Endothelial cell of umbilical vein (primary cell): ENCODE data around the gene BACH2. TPM values are rescaled to one million over a fixed set of nuclear protein-coding genes. Genes with fewer than 3 reads are reported as not detected.

ENCODE experiments used
- BruUV-seq: library from RNA; stranded (reverse); fragments of 400-500 nt; replicated peaks from 2 replicates; lab custom pipeline; 2021; lab: Mats Ljungman, UMichigan
- CTCF ChIA-PET: fragments of 300-600, 350-600 bp; sonication (Branson Sonifier 250); formaldehyde crosslinking; loops from one replicate; lab custom pipeline; 2021; ENCODE audit warnings: antibody characterized with exemption, inconsistent platforms; lab: Charles Lee
- POLR2A ChIA-PET: fragments of 300-600, 350-600 bp; sonication (Branson Sonifier 250); formaldehyde crosslinking; loops from one replicate; lab custom pipeline; 2021; ENCODE audit warnings: antibody characterized with exemption, inconsistent platforms; lab: Charles Lee
- DNase-seq: peaks from one replicate; pipeline ENCODE4 v3.0.0-alpha.2; 2011; ENCODE audit warnings: low read depth, low spot score
- FAIRE-seq: peaks from 2 replicates; lab custom pipeline; 2011; peaks lifted over from hg19 to GRCh38; lab: Jason Lieb, UNC
- H2AFZ ChIP-seq: 2 replicates; pipeline ENCODE4 v1.6.0; 2012; ENCODE audit warnings: low read depth, low read length, control low read depth, inconsistent platforms
- H3K27ac ChIP-seq: 2 replicates; pipeline ENCODE4 v1.5.1; 2011; ENCODE audit warnings: low read depth, mild to moderate bottlenecking, control low read depth, low read length, moderate library complexity; ENCODE audit not compliant: insufficient read depth
- H3K27me3 ChIP-seq, 2 experiments: 2 replicates each; pipeline versions ENCODE4 v1.6.0 to v1.6.1; 2011; ENCODE audit warnings: low read length in 2 of 2, mixed read lengths in 1 of 2; ENCODE audit not compliant: control insufficient read depth in 2 of 2, insufficient read depth in 2 of 2
- H3K36me3 ChIP-seq, 2 experiments: 2 replicates in 1 of 2; 3 replicates in 1 of 2; pipeline ENCODE4 v1.5.1; 2011; ENCODE audit warnings: low read length in 2 of 2, mild to moderate bottlenecking in 1 of 2, moderate library complexity in 1 of 2; ENCODE audit not compliant: control insufficient read depth in 2 of 2, insufficient read depth in 2 of 2; ENCODE audit errors: extremely low read depth in 1 of 2
- H3K4me1 ChIP-seq: 3 replicates; pipeline ENCODE4 v1.5.1; 2011; ENCODE audit warnings: mild to moderate bottlenecking, low read length; ENCODE audit not compliant: control insufficient read depth, insufficient read depth; ENCODE audit errors: extremely low read depth
- H3K4me2 ChIP-seq: 2 replicates; pipeline ENCODE4 v1.6.1; 2011; ENCODE audit warnings: low read length, control low read depth, mixed read lengths; ENCODE audit not compliant: insufficient read depth
- H3K4me3 ChIP-seq, 3 experiments: fragments of 200-600 bp in 1 of 3; sonication (generic), shearing (Covaris generic) in 1 of 3; replicated peaks in 1 of 3; 2 replicates each; pipeline ENCODE4 v1.5.1; 2011 to 2016; ENCODE audit warnings: control low read depth in 3 of 3, low read length in 3 of 3, mild to moderate bottlenecking in 2 of 3, inconsistent platforms in 1 of 3, low read depth in 1 of 3, moderate library complexity in 1 of 3; ENCODE audit not compliant: insufficient read depth in 1 of 3
- H3K79me2 ChIP-seq: 2 replicates; pipeline ENCODE4 v1.6.0; 2012; ENCODE audit warnings: low read length, inconsistent platforms; ENCODE audit not compliant: control insufficient read depth, insufficient read depth
- H3K9ac ChIP-seq: replicated peaks from 2 replicates; pipeline ENCODE3; 2011; ENCODE audit warnings: low read length, control low read depth; ENCODE audit not compliant: insufficient read depth; ENCODE audit errors: extremely low read depth
- H3K9me1 ChIP-seq: replicated peaks from 3 replicates; pipeline ENCODE4 v1.6.0; 2011; ENCODE audit warnings: mild to moderate bottlenecking, low read length; ENCODE audit not compliant: control insufficient read depth, insufficient read depth; ENCODE audit errors: extremely low read depth
- H3K9me3 ChIP-seq: replicated peaks from 2 replicates; pipeline ENCODE4 v1.5.1; 2012; ENCODE audit warnings: low read length, inconsistent platforms; ENCODE audit not compliant: control insufficient read depth, insufficient read depth
- H4K20me1 ChIP-seq: replicated peaks from 2 replicates; pipeline ENCODE3; 2011; ENCODE audit warnings: mild to moderate bottlenecking, low read length; ENCODE audit not compliant: control insufficient read depth, insufficient read depth; ENCODE audit errors: extremely low read depth
- CTCF ChIP-seq, 2 donors: IDR thresholded peaks; 1 replicate in 1 of 2; 2 replicates in 1 of 2; pipeline ENCODE4 v1.5.1; 2011; ENCODE audit warnings: low read length in 2 of 2, mild to moderate bottlenecking in 2 of 2, moderate library complexity in 2 of 2, control low read depth in 1 of 2, inconsistent platforms in 1 of 2, low read depth in 1 of 2; ENCODE audit not compliant: insufficient read depth in 1 of 2; ENCODE audit errors: extremely low read depth in 1 of 2
- EZH2 ChIP-seq: IDR thresholded peaks from 2 replicates; pipeline ENCODE4 v1.6.1; 2012; ENCODE audit warnings: borderline replicate concordance, low read depth, mild to moderate bottlenecking, moderate library complexity, low read length, inconsistent platforms; ENCODE audit not compliant: severe bottlenecking
- FOS ChIP-seq: IDR thresholded peaks from 2 replicates; pipeline ENCODE4 v1.6.1; 2011; ENCODE audit warnings: mild to moderate bottlenecking, low read length, moderate library complexity, borderline replicate concordance; ENCODE audit not compliant: insufficient read depth
- GATA2 ChIP-seq: IDR thresholded peaks from 2 replicates; pipeline ENCODE4 v1.7.0; 2011; ENCODE audit warnings: low read depth, mild to moderate bottlenecking, moderate library complexity, mixed read lengths, low read length; ENCODE audit not compliant: insufficient read length, insufficient read depth
- JUN ChIP-seq: IDR thresholded peaks from 2 replicates; pipeline ENCODE4 v1.6.1; 2011; ENCODE audit warnings: borderline replicate concordance, low read depth; ENCODE audit not compliant: insufficient read length, insufficient read depth
- MAX ChIP-seq: IDR thresholded peaks from 2 replicates; pipeline ENCODE4 v1.6.1; 2011; ENCODE audit not compliant: insufficient read depth, insufficient read length
- MYC ChIP-seq: IDR thresholded peaks from one replicate; pipeline ENCODE4 v1.6.1; 2011; ENCODE audit warnings: mild to moderate bottlenecking, low read depth, low read length
- POLR2A ChIP-seq: IDR thresholded peaks from 2 replicates; pipeline ENCODE4 v1.6.1; 2012; ENCODE audit warnings: low read depth, mild to moderate bottlenecking, control low read depth, low read length
- POLR2AphosphoS5 ChIP-seq: IDR thresholded peaks from 2 replicates; pipeline ENCODE4 v1.6.1; 2012; ENCODE audit warnings: low read depth, mild to moderate bottlenecking, control low read depth, low read length, moderate library complexity; ENCODE audit not compliant: insufficient read depth
- dilution Hi-C: fragments of 300-500 bp; cut with MboI; formaldehyde crosslinking; loops from one replicate; pipeline ENCODE4 v1.15.0; 2019; ENCODE audit warnings: low sequenced_read_pairs; ENCODE audit not compliant: extremely low pct_ligation_motif_present
- intact Hi-C: fragments of 100-400 bp; cut with micrococcal nuclease; formaldehyde crosslinking; loops from one replicate; pipeline ENCODE4 v1.10.0; 2022
- polyA plus RNA-seq, 4 experiments: library from polyadenylated mRNA; depleted of rRNA in 3 of 4; stranded (reverse) in 3 of 4; unstranded in 1 of 4; fragments of >200 nt; gene quantifications; 2 replicates each; pipeline versions ENCODE4 v1.2.1 to v1.2.3, GENCODE V29; 2011 to 2012; ENCODE audit warnings: missing spikeins in 1 of 4
- total RNA-seq: library from RNA; stranded (reverse); gene quantifications from 2 replicates; pipeline ENCODE4 v1.2.3, GENCODE V29; 2021

The BACH2 gene
- total and polyA plus RNA-seq, 2 donors (not counting 3 experiments of a cell fraction or from before 2014, with no cell fraction given) = 1.7 to 5.6 TPM

GRCh38 chr6:89921197-89921596 is 375.4 kb downstream of the BACH2 start:
- intact Hi-C loops = no loop called here
- H3K4me3 ChIP-seq = no peak overlapping the region
- H3K9me3 ChIP-seq = no peaks in the 10 kb centered on the region
- H3K79me2 ChIP-seq = no peaks in the 10 kb centered on the region
- H2AFZ ChIP-seq = no peak overlapping the region
- TF ChIP-seq FOS (no peak), POLR2A (no peak), MAX (no peak), GATA2 (no peak), JUN (no peak), EZH2 (no peak), CTCF (IDR thresholded peaks at IDR 0.05; ENCODE audit: extremely low read depth in 1 of 2, insufficient read depth in 1 of 2, low read depth in 1 of 2, low read length in 2 of 2) (no peak), POLR2AphosphoS5 (no peak), MYC (no peak)
- H3K9me1 ChIP-seq = no peaks in the 10 kb centered on the region
- H3K36me3 ChIP-seq = no peaks in the 10 kb centered on the region
- no peak overlapping the region for H3K4me2 ChIP-seq
- H3K27ac ChIP-seq = no peak overlapping the region
- no peaks in the 10 kb centered on the region for H3K27me3 ChIP-seq
- ChIA-PET POLR2A (no interaction called here), CTCF (interaction anchor here (2.2 kb wide), 1 partner anchor 19 kb away, joined by 9 read pairs; no protein-coding TSS in a partner anchor)
- H3K4me1 ChIP-seq = no peaks in the 10 kb centered on the region
- no peak for DNase-seq
- dilution Hi-C loops = no loop called here
- no peak overlapping the region for H3K9ac ChIP-seq
- FAIRE-seq = no peak
- no peaks in the 10 kb centered on the region for H4K20me1 ChIP-seq
- no TSS peak for BruUV-seq
